HEK293 (cell line): ENCODE measurements around the gene CDH22.

Source experiments
- CTCF ChIP-seq: fragments of 450-650 bp; formaldehyde crosslinking; IDR thresholded peaks from 2 replicates; pipeline ENCODE4 v1.5.1; 2016; ENCODE audit warnings: missing biosample characterization, missing genetic modification characterization
- REST ChIP-seq: fragments of 450-650 bp; formaldehyde crosslinking; IDR thresholded peaks from 2 replicates; pipeline ENCODE4 v1.5.1; 2016; ENCODE audit warnings: missing biosample characterization, missing genetic modification characterization
- ZBTB1 ChIP-seq: fragments of 450-650 bp; formaldehyde crosslinking; IDR thresholded peaks from 2 replicates; pipeline ENCODE4 v1.5.1; 2016; ENCODE audit warnings: missing biosample characterization, missing genetic modification characterization
- ZNF510 ChIP-seq: fragments of 450-650 bp; formaldehyde crosslinking; IDR thresholded peaks from 2 replicates; pipeline ENCODE4 v1.5.1; 2018; ENCODE audit warnings: mild to moderate bottlenecking, missing genetic modification characterization, missing biosample characterization; ENCODE audit not compliant: insufficient replicate concordance

- no peak for TF ChIP-seq CTCF (tag by site-specific recombination)
- no peak for TF ChIP-seq REST
- no peak for TF ChIP-seq ZBTB1 (tag by site-specific recombination)
- TF ChIP-seq ZNF510 (tag by site-specific recombination): no peak
These were observed 79.6 kb downstream of the CDH22 start for GRCh38 chr20:46228670-46229069.
